Hippocampal formation (tissue), 2 donors: ENCODE results near the gene CRIP2.

Experiments
- DNase-seq, 2 donors: peaks; one replicate each; lab custom pipeline; 2025; lab: John Stamatoyannopoulos, UW

The CRIP2 gene

DNA sequence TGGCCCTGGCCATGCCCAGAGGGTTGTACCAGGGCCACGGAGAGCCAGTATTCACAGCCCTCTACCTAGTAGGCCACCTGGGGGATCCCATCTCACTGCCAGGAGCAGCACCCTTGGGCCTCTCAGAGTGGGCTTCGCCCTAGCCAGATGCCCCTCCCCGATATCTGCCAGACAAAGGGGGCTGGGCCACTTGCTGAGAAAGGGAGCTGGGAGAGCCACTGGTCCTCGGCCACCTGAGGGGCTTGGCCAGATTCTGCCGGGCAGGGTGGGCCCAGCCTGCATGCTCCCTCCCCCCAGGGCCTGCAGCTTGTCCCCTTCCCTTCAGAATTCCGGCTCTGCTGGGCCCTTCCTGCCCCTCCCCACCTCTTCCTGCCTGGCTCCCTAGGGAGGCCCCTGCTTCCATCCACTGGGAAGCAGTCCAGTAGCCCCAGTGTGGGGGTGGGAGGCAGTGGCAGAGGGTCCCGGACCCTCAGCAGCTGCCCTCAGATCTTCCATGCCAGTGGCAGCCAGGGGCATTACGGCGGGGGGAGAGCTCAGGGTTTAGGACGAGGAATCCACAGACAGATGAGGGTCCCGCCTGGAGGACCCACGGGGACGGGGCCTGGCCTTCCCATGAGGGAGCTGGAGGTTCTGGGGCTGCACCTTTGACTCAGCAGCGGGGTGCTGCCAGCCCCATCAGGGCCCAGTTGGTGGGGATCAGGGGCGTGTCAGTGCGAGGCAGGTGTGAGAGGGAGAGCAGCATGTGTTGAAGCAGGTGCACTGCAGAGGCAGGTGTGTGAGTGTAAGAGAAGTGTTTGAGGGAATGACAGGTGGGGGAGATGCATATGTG is 2.4 kb downstream of the CRIP2 start:
- DNase-seq, result no peak

DNA sequence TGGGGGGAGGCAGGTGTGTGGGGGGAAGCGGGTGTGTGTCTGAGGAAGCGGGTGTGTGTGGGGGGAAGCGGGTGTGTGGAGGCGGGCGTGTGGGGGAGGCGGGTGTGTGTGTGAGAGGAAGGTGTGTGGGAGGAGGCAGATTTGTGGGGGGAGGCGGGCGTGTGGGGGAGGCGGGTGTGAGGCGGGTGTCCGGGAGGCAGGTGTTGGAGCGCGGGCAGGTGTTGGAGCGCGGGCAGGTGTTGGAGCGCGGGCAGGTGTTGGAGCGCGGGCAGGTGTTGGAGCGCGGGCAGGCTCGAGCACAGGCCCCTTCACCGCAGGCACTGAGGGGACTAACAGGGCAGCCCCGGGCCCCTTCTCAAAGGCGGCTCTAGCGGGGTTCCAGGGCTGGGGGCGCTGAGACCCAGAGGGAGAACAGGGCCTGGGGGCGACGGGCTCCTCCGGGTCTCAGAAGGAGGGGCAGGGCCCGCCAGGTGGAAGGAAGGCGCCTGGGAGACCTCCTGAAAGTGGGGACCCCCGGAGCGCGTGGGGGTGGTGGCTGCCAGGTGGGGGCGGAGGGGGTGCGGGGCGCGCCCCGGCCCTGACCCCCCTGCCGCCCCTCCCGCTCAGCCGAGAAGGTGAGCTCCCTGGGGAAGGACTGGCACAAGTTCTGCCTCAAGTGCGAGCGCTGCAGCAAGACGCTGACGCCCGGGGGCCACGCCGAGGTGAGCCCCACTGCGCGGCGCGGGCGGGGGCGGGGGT is 3.2 kb downstream of the CRIP2 start:
- no peak for DNase-seq

DNA sequence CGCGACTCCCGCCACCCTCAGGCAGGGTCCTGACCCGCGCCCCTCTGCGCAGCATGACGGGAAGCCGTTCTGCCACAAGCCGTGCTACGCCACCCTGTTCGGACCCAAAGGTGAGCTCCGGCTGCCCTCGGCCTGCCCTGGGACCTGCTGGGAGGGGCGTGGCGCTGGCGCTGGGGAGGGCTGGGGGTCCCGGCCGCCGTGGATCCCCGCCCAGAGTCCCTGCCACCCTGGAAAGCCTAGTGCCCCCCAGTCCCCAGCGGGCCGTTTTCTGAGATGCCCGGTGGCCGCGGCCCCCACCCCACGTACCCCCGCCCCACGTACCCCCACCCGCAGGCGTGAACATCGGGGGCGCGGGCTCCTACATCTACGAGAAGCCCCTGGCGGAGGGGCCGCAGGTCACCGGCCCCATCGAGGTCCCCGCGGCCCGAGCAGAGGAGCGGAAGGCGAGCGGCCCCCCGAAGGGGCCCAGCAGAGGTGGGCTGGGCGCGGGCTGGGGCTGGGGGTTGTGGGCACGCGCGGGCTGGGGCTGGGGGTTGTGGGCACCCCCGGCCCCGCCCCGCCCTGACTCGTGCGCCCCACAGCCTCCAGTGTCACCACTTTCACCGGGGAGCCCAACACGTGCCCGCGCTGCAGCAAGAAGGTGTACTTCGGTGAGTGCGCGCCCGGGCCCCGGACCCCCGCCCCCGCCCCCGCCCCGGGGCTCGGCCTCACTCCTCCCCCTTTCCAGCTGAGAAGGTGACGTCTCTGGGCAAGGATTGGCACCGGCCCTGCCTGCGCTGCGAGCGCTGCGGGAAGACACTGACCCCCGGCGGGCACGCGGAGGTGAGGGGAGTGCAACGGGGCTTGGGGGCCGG is 4.0 kb downstream of the CRIP2 start:
- no peak for DNase-seq

DNA sequence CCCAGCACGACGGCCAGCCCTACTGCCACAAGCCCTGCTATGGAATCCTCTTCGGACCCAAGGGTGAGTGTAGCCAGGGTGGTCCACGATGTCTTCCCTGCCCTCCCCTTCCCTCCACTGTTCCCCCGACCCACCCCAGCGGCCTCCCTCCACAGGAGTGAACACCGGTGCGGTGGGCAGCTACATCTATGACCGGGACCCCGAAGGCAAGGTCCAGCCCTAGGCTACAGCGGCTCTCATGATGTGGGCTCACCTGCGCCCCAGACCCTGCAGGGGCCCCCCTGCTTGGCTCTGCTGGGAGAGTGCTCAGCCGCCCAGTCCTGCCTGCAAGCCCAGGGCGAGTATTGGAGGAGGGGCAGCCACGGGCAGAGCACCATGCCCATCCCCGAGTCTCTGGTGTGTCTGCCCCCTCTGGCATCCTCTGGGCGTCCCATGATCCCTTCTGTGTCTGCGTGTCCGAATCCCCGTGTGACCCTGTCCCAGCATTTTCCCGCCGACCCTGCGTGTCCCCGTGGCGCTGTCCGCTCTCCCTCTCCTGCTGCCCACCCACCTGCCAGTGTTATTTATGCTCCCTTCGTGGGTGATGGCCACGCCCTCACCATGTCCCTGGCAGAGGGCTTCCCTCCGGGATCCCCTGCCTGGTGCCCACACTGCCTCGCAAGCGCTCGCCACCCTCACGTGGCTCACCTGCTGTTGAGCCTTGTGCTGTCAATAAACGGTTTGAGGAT is 5.0 kb downstream of the CRIP2 start:
- DNase-seq, result no peak

DNA sequence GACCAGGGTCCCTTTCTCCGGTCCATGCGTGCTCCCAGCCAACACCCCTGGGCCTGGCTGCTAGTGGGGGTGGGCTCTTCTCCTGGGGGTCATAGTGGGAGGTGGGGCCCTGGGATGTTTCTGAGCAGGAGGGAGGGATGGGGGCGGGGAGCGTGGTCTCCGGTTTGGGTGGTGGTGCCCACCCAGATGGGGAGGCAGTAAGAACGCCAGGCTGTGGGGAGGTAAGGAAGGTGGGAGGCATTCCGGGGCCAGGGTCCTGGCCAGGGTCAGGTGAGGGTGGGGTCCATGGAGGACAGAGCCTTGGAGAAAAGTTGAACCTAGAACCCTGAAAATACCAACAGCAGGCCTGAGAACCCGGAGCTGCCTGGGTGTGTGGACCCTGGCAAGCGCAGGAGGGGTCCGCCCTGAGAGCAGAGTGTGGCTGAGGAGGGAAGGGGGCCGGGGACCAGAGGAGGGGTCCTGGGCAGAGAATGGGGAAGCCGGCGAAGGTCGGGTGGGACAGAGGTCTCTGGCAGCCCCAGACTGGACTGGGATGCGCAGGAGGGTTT is 5.7 kb downstream of the CRIP2 start:
- no peak for DNase-seq

DNA sequence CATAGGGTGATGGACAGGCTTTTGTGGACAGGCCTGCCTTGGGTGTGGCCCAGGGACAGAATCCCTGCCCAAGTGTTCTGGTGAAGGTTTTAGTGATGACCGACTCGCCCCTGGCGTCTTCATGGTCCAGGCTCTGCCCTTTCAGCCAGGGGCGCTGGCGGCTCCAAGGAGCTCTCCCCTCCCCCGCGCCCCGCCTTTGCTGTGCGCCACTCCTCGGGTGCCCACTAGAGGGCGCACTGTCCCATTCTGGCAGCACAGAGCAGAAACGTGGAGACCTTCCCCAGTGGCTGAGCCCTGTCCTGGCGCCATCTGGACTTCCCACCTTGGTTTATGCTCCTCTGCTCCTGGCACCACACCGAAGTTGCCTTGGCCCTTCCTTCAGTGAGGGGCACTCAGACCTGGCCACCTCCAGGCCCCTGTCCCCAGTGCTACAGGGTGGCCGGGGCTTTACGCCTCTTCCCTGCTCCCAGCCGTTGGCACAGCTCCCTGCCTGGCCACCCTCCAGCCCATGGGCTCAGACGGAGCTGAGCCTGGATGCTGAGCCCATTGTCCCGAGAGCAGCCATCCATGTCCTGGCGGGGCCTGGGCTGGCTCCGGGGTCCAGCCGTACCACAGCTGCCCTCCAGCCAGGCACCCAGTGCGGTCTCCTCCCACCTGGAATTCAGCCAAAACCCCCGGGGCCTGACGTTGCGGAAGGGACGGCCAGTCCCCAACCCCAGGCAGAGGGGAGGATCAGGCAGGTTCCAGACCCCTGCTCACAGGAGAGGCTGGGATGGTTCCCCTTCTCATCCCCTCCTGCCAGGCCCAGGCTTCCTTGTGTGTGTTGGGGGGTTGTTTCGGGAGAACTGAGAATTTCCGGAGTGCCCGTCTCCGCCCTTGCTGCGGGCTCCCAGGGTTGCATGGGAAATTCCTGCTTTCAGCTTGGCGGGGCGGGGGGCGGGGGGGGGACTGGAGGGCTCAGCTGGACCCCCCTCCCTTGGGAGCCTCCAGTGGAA is 6.5 kb downstream of the CRIP2 start:
- peak; percentile 76 to 95 for DNase-seq

DNA sequence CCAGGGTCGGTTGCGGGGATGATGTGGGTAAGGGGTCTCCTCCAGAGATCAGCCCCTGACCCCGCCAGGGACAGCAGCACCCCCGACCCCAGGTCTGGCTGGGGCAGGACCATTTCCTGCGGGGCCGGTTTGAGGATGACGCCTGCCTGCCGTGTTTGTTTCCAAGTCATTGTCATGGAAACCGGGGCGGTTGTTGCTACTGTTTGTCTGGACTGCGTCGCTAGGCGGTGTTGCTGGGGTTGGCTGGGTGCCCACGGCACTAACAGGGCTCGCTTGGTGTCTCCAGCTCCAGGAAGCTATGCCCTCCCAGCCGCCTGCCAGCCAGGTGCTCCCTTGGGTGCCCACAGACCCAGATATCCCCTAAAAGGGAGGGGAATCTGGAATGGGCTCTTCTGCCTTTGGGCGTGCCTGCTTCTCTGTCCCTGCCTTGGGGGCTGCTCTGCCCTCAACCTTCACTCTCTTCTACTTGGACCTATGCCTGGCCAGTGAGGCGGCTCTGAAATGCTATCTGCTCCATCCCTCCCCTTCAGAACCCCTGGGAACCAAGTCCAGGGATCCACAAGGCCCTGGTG is 7.4 kb downstream of the CRIP2 start:
- peak; percentile 64 to 70 for DNase-seq

DNA sequence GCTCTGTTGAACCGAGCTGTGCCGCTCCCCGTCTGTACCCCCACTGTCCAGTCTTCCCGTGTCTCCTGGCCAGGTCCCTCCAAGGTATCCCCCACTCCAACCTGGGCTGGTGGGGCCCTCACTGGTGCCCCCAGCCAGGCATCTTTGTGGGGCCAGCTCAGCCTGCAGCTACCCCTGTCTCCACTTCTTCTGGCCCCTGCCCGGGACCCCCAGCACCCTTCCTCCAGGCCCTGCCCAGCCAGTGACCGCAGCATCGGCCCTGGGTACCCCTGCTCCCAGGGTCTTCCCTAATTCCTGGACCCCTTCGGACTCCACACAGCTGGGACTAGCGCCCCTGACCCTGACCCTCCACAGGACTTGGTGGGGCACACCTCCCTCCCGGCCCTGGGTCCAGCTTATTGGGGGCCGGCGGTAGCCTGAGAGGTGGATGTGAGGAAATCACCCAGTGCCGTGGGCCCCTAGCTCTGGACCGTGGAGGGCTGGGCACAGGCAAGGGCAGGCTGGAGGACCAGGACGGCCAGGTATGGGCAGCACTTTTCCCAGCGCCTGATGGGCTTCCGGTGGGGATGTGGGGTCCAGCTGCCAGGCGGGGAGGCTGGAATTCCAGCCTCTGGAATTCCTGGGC is 8.0 kb downstream of the CRIP2 start:
- no peak for DNase-seq

DNA sequence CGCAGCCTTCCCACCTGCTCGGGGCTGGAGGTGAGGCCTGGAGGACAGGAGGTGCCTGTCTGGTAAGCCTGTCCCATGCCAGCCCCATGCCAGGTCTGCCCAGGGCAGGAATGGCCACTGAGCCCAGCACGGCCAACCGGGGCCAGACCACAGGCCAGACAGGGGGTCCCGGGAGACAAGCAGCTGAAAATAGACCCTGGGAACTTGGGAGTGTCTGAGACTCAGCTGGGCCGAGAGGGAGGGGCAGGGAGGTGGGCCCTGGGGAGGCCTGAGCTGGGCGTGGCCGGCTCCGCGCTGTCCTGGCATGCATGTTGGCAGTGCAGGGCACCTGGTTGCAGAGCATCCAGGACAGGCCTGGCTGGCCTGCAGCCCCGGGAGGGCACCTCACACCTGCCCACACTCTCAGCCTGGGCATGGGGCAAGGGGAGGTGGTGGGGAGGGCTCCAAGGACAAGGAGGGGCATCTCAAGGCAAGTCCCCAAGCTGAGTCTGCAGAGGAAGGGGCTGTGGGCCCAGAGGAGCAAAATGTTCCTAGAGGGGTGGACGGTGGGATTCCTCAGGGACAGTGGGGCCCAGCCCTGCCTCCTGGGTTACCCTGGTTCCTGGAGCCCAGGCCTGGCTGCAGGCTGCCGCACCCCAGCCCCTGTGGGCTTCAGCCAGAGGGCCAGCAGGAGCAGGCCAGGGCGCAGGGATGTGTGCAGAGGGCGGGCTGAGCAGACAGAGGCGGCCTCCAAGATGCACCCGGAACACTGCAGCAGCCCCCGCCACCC is 8.9 kb downstream of the CRIP2 start:
- DNase-seq, result no peak

DNA sequence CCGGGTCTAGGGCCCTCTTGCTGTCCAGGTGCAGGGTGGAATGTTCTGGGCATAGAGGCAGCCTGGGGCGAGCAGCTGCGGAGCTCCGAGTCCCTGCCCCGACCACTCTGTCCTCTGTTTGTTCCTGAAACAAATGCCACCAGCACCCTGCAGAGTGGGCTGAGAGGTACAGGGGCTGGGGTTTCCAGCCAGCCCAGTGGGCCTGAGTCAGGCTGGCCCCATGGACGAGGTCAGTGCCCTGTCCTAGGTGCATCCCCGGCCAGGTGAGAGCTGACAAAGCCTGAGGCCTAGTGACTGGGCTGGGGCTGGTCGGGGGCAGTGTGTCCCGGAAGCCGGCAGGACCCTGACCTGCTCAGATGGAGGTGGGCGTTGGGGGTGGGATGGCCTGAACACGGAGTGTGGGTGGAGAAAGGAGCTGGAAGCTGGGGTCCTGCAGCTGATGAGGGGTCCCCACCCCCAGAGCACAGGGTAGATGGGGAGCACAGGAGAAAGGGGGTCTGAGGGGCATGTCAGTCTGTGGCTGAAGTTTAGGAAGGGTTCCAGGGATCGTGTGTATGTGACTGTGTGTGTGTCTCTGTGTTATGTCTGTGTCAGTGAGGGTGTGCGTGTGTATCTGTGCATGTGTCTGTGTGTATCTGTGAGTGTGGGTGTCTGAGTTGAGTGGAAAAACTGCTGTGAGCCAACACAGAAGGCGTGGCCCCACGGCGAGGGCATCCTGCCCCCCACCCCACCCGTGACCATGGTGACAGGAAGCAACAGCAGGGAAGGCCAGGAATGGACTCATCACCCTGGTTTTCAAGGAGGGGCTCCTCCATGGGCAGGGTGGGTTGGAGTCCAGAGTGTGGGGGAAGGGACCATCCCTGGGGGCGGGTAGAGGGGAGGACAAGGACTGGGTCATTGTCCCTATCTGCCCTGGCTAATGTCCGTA is 9.7 kb downstream of the CRIP2 start:
- DNase-seq, result no peak

DNA sequence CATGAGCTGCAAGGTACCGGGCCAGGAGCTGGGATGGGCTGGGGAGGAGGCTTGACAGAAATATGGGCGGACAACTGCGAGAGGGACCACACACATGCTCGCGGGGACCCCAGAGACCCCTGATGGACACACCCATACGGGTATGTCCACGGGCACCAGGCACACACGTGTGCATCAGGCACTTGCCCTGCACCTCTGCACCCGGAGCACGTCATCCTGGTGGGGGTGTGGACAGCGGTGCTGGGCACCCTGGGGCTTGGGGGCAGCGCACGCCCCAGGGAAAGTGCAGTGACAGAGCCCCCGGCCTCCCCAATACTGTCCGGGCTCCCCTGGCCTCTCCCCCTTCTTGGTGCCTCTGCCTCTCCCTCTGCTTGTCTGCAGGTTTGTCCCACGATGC is 10.4 kb downstream of the CRIP2 start:
- no peak for DNase-seq

DNA sequence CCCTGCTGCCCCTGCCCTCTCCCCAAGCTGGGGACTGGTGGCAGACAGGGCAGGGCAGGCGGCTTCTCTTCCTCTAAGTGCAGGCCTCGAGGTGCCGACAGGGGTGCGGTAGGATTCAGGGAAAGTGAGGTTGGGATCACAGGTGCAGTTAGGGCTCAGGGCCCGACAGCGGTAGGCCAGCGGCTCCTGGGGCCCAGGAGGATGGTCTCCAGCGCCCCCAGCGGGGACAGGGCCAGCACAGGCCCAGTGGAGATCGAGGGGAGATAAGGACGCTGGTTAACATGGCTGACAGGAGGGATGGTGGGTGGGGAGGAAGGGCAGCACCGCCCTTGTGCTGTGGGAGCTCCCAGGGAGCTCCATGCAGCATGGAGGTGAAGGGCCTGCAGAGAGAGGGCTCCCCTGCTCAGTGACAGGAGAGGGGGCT is 11.1 kb downstream of the CRIP2 start:
- DNase-seq, result no peak

DNA sequence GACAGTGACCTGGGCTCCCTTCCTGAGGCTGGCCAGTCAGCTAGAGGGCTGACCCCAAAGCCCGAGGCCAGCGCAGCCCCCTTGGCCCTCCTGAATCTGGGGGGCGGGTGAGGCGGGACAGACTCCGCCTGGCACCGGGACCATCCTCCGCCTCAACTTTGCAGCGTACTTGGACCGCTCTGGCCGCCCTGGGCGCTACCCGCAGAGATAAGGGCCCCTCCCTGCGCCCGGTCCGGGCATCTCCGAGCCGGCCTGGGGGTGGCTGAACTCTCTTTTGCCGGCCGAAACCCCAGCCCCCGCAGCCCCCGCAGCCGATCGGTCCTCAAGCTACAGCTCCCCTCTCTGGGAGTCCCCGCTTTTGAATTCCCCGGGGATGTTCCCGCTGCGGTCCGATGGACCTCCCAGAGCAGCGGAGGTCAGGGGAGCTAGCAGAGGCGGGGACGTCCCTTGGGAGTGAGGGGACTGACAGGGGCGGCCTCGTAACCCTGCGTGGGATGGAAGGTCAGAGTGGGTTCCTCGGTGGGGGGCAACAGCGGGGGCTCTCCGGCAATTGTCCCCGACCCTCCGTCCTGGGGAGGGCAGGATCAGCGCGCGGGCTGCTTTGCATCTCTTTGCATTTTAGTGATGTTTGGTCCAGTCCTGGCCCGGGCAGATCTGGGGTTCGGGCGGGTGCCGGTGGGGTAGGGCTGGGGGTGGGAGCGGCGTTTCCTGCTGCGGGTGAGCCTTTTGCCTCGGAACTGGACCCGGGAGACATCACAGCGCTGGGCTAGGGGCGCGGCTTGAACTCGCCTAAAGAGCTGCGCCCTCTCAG is 11.7 kb downstream of the CRIP2 start, which contains the start of gene CRIP1:
TSS of gene CRIP1 (plus strand) at position 724 of the 811 bp plus-strand sequence. CDS start 374 bp downstream, outside the sequence.
- no peak for DNase-seq

DNA sequence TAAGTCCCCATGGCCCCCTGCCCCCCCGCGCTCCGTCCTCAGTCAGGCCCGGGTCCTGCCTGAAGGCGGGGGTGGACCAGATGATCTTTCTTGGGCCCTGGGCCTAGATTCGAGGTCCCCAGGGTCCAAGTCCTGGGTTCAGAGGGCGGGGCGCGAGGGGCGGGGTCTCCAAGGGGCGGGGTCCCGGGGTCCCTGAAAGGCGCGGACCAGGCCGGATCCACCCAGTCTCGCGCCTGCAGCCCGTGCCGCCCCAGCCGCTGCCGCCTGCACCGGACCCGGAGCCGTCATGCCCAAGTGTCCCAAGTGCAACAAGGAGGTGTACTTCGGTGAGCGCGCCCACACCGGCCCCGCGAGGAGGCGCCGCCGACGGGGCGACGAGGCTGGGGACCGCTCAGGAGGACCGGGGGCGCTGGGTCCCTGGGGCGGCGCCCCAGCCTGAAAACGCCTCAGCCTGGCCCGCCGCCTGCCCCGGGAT is 12.4 kb downstream of the CRIP2 start:
- no peak for DNase-seq

DNA sequence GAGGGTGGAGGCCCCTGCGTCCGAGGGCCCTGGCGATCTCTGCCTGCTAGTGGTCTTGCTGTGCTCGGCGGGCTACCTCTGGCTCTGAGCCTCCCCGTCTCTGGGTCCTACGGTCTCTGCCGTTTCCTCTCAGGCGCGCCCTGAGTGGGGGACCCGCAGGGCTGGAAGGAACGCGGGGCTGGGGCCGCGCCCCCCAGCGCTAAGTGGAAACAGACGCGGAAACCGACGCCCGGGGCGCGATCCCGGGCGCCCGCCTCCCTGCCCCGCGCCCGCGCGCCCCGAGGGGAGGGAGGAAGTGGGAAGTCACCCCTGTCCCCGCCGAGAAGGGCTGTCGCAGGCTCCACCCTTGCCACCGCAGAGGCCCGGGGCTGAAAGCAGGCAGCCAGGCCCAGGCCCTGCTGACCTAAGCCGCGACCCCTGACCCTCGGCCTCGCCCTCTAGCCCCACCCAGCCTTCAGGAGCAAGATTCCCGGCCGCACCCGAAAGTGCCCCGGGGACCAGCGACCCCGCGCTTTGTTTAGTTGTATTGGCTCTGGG is 12.9 kb downstream of the CRIP2 start:
- DNase-seq, result no peak
